ENCODE results near the gene PGAM2.

PGAM2 gene

GRCh38 chr7:44063547-44063893 is 1.8 kb downstream of the PGAM2 start:
- TF ChIP-seq CTCF (conservative IDR thresholded peaks at IDR 0.05; ENCODE audit: low read length): no peak
- no peak for DNase-seq (ENCODE audit: low read depth)
- H3K4me3 ChIP-seq (ENCODE audit: low read length): no peak overlapping the region

- no peak overlapping the region for H3K4me3 ChIP-seq (ENCODE audit: low read length)
- no peak for DNase-seq (ENCODE audit: low read depth)
- TF ChIP-seq CTCF (conservative IDR thresholded peaks at IDR 0.05; ENCODE audit: low read length): no peak
Measured at GRCh38 chr7:44062903-44063295, 2.5 kb downstream of the PGAM2 start.

GRCh38 chr7:44062180-44062902 is 3.0 kb downstream of the PGAM2 start:
- no peak for TF ChIP-seq CTCF (conservative IDR thresholded peaks at IDR 0.05; ENCODE audit: low read length)
- DNase-seq (ENCODE audit: low read depth): no peak

GRCh38 chr7:44061645-44062179 is 3.7 kb downstream of the PGAM2 start:
- no peak overlapping the region for H3K4me3 ChIP-seq (ENCODE audit: low read length)
- DNase-seq (ENCODE audit: low read depth): no peak
- TF ChIP-seq CTCF (conservative IDR thresholded peaks at IDR 0.05; ENCODE audit: low read length): no peak

More at GRCh38 chr7:44062180-44062902, 3.0 kb downstream of the PGAM2 start:
- H3K4me3 ChIP-seq (ENCODE audit: low read length): no peak overlapping the region

GRCh38 chr7:44060948-44061644 is 4.3 kb downstream of the PGAM2 start:
- DNase-seq (ENCODE audit: low read depth): no peak
- H3K4me3 ChIP-seq (ENCODE audit: low read length): no peak overlapping the region
- no peak for TF ChIP-seq CTCF (conservative IDR thresholded peaks at IDR 0.05; ENCODE audit: low read length)

- no peak for TF ChIP-seq CTCF (conservative IDR thresholded peaks at IDR 0.05; ENCODE audit: low read length)
Measured at GRCh38 chr7:44060091-44060947, 5.0 kb downstream of the PGAM2 start.

More at GRCh38 chr7:44060091-44060947, 5.0 kb downstream of the PGAM2 start:
- H3K4me3 ChIP-seq (ENCODE audit: low read length): no peak overlapping the region
- no peak for DNase-seq (ENCODE audit: low read depth)

All from AG10803 (cell line).